Loucy (cell line): ENCODE results near the gene FLRT1.

Experiments used
- EZH2phosphoT487 ChIP-seq: fragments of 200-600 bp; IDR thresholded peaks from 2 replicates; pipeline ENCODE4 v1.6.1; 2018; ENCODE audit warnings: antibody characterized with exemption, mild to moderate bottlenecking, moderate library complexity, borderline replicate concordance
- TF ChIP-seq, protein P1 (sequence below): fragments of 200-600 bp; sonication (generic); conservative IDR thresholded peaks from 2 replicates; pipeline ENCODE4 v1.5.1; 2014; ENCODE audit warnings: mild to moderate bottlenecking, antibody characterized with exemption, low read length

DNA sequence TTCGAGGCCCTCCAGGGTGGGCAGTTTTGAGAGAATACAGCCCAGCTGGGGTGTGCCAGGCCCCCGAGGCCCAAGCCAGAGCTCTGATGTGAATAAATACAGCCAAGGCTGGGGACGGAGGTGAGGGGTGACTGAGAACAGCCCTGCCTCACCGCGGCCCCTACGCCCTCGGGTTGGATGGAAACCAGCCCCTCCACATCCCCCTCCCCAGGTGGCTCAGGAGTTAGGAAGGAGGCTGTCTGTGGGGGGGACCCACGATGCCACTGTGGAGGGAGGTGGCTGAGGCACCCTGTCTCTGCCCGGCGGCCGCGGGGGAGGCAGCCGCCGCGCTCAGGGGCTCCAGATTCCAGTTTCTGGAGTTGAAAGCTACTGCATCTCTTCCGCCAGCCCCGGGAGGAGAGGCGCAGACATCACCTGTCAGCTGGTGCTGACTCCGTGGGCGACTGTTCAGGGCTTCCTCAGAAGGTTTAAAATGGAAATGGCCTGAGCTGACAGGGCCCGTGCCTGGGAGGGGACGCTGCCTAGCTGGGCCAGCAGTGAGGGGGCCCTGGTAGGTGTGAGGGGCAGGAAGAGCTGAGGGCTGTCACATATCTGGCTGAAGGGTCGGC is 1.4 kb downstream of the FLRT1 start:
- TF ChIP-seq, protein P1, sequence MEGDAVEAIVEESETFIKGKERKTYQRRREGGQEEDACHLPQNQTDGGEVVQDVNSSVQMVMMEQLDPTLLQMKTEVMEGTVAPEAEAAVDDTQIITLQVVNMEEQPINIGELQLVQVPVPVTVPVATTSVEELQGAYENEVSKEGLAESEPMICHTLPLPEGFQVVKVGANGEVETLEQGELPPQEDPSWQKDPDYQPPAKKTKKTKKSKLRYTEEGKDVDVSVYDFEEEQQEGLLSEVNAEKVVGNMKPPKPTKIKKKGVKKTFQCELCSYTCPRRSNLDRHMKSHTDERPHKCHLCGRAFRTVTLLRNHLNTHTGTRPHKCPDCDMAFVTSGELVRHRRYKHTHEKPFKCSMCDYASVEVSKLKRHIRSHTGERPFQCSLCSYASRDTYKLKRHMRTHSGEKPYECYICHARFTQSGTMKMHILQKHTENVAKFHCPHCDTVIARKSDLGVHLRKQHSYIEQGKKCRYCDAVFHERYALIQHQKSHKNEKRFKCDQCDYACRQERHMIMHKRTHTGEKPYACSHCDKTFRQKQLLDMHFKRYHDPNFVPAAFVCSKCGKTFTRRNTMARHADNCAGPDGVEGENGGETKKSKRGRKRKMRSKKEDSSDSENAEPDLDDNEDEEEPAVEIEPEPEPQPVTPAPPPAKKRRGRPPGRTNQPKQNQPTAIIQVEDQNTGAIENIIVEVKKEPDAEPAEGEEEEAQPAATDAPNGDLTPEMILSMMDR: no peak
- TF ChIP-seq EZH2phosphoT487: no peak
